Upper lobe of right lung (tissue), 1 donor: Measurements from ENCODE around the gene BPIFB3. TPM values are rescaled to one million over a fixed set of nuclear protein-coding genes. Genes with fewer than 3 reads are reported as not detected.

Experiments used
- ATAC-seq: fragments of 200-7000 bp; cut with Tn5 transposase; one replicate; pipeline ENCODE4 v1.9.1; 2020; ENCODE audit warnings: mild to moderate bottlenecking, moderate library complexity
- DNase-seq: peaks from one replicate; pipeline ENCODE4 v3.0.0-alpha.2; 2020
- H3K27ac ChIP-seq: fragments of 200-600 bp; one replicate; pipeline ENCODE4 v1.8.0; 2022
- H3K27me3 ChIP-seq: fragments of 200-600 bp; one replicate; pipeline ENCODE4 v1.8.0; 2022; ENCODE audit warnings: mild to moderate bottlenecking
- H3K36me3 ChIP-seq: fragments of 200-600 bp; one replicate; pipeline ENCODE4 v1.8.0; 2022
- H3K4me1 ChIP-seq: fragments of 200-600 bp; one replicate; pipeline ENCODE4 v1.8.0; 2022
- H3K4me3 ChIP-seq: fragments of 200-600 bp; one replicate; pipeline ENCODE4 v1.8.0; 2022; ENCODE audit warnings: mild to moderate bottlenecking
- H3K9me3 ChIP-seq: fragments of 200-600 bp; one replicate; pipeline ENCODE4 v1.8.0; 2022
- intact Hi-C: fragments of 100-400 bp; cut with DNase I; formaldehyde crosslinking; loops from one replicate; pipeline ENCODE4 v1.11.0; 2022
- total RNA-seq: library from RNA; stranded (reverse); fragmentation: NEBNext Ultra II Directional; extraction: Animal tissue kit (Norgen Biotek cat#: 25700); gene quantifications from one replicate; pipeline ENCODE4 v1.2.1, GENCODE V29; 2021
- TF ChIP-seq, protein P1 (sequence below): fragments of 200-600 bp; IDR thresholded peaks from one replicate; pipeline ENCODE4 v1.8.0; 2022; ENCODE audit warnings: antibody characterized with exemption
- donor health status: DM: no; HTN: yes; CAD: no; lungs with severe emphysema.

Gene BPIFB3
- total RNA-seq, 1 donor from 2014 or later = not detected

DNA sequence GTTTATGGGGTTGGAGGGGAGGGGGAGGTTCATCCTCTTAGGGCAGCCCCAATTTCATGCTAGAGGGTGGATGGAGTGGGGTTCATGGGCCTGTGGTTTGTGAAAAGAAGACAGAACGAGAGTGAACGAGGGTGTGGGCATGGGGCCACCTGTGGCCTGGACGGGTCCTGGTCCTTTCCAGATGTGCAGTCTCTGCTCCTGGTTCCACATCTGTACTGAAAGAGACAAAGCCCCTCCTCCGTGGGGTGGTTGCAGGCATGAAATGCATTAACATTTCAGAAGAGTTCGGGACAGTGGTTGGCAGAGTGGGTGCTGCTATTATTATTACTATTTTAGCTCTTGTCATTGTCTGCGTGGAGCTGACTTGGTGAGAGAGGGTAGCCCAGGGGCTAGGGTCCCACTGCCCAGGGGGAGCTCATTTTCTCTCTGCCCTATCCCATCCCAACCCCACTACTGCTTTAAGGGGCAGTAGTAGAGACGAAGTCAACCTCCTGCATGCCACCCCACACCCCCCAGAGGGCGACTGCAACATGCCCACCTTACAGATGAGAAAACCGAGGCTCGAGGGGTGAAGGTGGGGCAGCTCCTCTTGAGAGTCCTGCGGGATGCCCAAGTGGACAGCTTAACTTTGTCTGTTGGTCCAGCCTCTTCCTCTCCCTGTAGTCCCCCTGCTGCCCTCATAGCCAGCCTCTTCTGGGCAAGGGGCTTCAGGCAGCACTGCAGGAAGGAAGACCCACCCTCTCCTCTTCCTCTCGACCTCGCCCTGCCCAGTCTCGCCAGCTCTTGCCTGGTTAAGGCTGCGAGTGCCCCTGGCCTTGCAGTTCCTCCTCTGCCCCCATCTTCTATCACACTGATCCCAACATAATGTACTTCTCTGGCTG lies 37.8 kb upstream of the BPIFB3 start:
- TF ChIP-seq, protein P1, sequence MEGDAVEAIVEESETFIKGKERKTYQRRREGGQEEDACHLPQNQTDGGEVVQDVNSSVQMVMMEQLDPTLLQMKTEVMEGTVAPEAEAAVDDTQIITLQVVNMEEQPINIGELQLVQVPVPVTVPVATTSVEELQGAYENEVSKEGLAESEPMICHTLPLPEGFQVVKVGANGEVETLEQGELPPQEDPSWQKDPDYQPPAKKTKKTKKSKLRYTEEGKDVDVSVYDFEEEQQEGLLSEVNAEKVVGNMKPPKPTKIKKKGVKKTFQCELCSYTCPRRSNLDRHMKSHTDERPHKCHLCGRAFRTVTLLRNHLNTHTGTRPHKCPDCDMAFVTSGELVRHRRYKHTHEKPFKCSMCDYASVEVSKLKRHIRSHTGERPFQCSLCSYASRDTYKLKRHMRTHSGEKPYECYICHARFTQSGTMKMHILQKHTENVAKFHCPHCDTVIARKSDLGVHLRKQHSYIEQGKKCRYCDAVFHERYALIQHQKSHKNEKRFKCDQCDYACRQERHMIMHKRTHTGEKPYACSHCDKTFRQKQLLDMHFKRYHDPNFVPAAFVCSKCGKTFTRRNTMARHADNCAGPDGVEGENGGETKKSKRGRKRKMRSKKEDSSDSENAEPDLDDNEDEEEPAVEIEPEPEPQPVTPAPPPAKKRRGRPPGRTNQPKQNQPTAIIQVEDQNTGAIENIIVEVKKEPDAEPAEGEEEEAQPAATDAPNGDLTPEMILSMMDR = no peak

GRCh38 chr20:33016581-33017109 lies 37.1 kb upstream of the BPIFB3 start:
- intact Hi-C loops = no loop called here
- peak; percentile 46 for DNase-seq
- H3K36me3 ChIP-seq = no peaks in the 10 kb centered on the region

More for the DNA sequence above, 37.8 kb upstream of the BPIFB3 start:
- Histone ChIP-seq H3K27me3 (no peaks in the 10 kb centered on the region), H3K4me3 (no peak overlapping the region), H3K9me3 (no peaks in the 10 kb centered on the region), H3K27ac (no peak overlapping the region), H3K36me3 (no peaks in the 10 kb centered on the region), H3K4me1 (no peaks in the 10 kb centered on the region)
- DNase-seq = peak; percentile 13
- ATAC-seq = no peak
- intact Hi-C loops = no loop called here

GRCh38 chr20:33017542-33017941 lies 36.2 kb upstream of the BPIFB3 start:
- H3K9me3 ChIP-seq = no peaks in the 10 kb centered on the region
- no peaks in the 10 kb centered on the region for H3K27me3 ChIP-seq
- no peaks in the 10 kb centered on the region for H3K4me1 ChIP-seq
- ATAC-seq (no peak), DNase-seq (no peak)
- H3K27ac ChIP-seq = no peak overlapping the region
- no peaks in the 10 kb centered on the region for H3K36me3 ChIP-seq
- TF ChIP-seq, protein P1 = no peak
- intact Hi-C loops = no loop called here
- H3K4me3 ChIP-seq = no peak overlapping the region

More at GRCh38 chr20:33016581-33017109, 37.1 kb upstream of the BPIFB3 start:
- Histone ChIP-seq H3K27ac (no peak overlapping the region), H3K4me1 (no peaks in the 10 kb centered on the region), H3K9me3 (no peaks in the 10 kb centered on the region), H3K4me3 (no peak overlapping the region), H3K27me3 (no peaks in the 10 kb centered on the region)
- TF ChIP-seq, protein P1 = no peak
- ATAC-seq = no peak

GRCh38 chr20:33018169-33018931 lies 35.4 kb upstream of the BPIFB3 start:
- TF ChIP-seq, protein P1 = no peak
- Histone ChIP-seq H3K9me3 (no peaks in the 10 kb centered on the region), H3K36me3 (no peaks in the 10 kb centered on the region), H3K4me3 (no peak overlapping the region), H3K27me3 (no peaks in the 10 kb centered on the region), H3K4me1 (no peaks in the 10 kb centered on the region), H3K27ac (no peak overlapping the region)
- DNase-seq (no peak), ATAC-seq (no peak)
- intact Hi-C loops = no loop called here

DNA sequence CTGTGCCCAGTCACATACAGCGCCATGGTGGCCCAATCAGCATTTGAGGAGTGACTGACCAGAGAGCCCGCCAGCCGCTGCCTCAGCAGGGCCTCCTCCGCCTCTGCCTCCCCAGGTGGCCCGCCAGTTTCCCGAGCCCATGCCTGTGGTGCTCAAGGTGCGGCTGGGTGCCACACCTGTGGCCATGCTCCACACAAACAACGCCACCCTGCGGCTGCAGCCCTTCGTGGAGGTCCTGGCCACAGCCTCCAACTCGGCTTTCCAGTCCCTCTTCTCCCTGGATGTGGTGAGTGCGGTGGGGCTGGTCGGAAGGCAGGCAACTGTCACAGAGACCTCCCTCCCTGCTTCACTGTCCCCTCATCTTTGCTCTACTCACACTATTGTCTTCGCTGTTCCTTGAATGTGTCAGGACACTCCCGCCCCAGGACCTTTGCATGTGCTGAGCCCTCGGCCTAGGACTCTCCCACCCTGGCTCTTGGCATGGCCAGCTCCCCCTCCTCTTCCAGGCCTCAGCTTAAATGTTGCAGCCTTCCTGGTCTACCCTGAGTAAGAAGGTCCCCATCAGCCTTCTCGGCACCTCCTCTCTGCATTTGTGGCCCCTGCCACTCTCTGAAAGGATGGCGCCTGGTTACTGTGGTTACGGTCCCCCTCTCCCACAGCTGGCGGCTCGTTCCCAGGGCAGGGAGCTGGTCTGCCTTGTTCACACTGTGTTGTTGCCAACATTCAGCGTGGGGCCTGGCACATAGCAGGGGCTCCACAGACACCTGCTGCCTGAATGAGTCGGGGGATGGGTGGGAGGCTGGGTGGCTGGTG lies 34.0 kb upstream of the BPIFB3 start:
- H3K27me3 ChIP-seq = no peaks in the 10 kb centered on the region
- no peak overlapping the region for H3K27ac ChIP-seq
- H3K36me3 ChIP-seq = no peaks in the 10 kb centered on the region
- ATAC-seq = no peak
- intact Hi-C loops = no loop called here
- no peak overlapping the region for H3K4me3 ChIP-seq
- H3K9me3 ChIP-seq = no peaks in the 10 kb centered on the region
- no peak for DNase-seq
- TF ChIP-seq, protein P1 = no peak
- no peaks in the 10 kb centered on the region for H3K4me1 ChIP-seq
